Measurements from ENCODE around the gene MMP20.

MMP20 gene

DNA sequence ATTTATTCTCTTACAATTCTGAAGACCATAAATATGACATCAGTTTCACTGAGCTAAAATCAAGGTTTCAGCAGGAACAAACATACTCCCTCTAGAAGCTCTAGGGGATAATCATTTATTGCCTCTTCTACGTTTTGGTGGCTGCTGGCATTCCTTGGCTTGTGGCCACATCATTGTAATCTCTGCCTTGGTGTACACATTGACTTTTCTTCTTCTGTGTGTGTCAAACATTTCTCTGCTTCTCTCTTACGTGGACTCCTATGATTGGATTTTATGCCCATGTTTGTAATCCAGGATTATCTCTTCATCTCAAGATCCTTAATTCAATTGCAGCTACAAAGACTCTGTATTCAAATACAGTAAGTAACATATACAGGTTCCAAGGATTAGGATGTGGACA lies 30.4 kb upstream of the MMP20 start:
- TF ChIP-seq, protein P1, sequence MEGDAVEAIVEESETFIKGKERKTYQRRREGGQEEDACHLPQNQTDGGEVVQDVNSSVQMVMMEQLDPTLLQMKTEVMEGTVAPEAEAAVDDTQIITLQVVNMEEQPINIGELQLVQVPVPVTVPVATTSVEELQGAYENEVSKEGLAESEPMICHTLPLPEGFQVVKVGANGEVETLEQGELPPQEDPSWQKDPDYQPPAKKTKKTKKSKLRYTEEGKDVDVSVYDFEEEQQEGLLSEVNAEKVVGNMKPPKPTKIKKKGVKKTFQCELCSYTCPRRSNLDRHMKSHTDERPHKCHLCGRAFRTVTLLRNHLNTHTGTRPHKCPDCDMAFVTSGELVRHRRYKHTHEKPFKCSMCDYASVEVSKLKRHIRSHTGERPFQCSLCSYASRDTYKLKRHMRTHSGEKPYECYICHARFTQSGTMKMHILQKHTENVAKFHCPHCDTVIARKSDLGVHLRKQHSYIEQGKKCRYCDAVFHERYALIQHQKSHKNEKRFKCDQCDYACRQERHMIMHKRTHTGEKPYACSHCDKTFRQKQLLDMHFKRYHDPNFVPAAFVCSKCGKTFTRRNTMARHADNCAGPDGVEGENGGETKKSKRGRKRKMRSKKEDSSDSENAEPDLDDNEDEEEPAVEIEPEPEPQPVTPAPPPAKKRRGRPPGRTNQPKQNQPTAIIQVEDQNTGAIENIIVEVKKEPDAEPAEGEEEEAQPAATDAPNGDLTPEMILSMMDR (conservative IDR thresholded peaks at IDR 0.05), result no peak
- H3K27ac ChIP-seq, result no peak overlapping the region

DNA sequence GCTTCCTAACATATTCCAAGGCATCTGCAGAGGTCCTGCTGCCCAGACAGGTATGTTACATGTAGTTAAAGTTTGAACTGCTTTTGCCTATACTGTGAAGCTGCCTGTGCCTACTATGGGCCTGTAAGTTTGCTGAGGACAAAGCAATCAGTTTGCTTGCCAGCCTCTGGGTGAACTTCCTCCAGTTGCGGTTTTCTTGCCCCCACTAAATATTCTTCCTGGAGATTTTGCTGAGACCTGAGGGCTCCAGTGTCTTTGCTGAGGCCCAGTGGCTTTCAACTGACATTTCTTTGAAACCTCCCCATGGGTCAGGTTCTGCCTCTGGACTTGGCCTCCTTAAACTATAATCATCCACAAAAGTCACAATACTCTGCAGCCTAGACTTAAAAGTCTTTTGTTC lies 29.6 kb upstream of the MMP20 start:
- TF ChIP-seq, protein P1 (conservative IDR thresholded peaks at IDR 0.05), result no peak
- no peak overlapping the region for H3K27ac ChIP-seq

DNA sequence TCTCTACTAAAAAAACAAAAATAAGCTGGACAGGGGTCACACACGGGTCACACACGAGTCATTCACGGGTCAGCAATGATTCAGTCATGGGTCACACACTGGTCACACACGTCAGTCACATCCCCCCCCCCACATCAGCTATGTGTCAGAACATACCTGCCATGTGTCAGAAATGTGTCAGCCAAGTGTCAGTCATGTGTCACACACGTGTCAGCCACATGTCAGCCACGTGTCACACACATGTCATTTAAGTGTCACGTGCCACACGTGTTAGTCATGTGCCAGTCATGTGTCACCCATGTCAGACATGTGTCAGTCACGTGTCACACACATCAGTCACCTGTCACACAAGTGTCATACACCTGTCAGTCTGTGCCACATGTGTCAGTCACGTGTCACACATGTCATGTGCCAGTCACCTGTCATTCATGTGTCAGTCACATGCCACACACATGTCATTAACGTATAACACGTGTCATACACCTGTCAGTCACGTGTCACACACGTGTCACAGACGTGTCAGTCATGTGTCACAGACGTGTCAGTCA lies 28.7 kb upstream of the MMP20 start:
- TF ChIP-seq, protein P1 (conservative IDR thresholded peaks at IDR 0.05), result no peak
- H3K27ac ChIP-seq, result no peak overlapping the region

DNA sequence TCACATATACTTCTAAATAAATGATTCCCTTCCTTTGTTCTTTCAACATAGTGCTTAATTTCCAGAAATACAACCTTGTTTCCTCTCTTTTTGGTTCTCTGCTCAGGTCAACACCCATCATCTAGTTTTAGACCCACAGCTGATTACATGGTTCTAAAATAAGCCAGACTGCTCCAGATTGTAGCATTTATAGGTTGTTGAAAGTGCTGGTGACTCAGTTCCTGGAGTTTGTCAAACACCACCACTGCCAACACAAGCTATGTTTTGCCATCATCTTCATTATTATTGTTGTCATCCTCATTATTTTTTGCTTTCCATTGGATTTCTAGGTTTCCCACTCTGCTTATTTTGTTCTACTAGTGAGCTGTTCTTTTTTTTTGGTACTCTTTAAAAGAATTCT lies 22.3 kb upstream of the MMP20 start:
- TF ChIP-seq, protein P1 (conservative IDR thresholded peaks at IDR 0.05), result no peak
- no peak overlapping the region for H3K27ac ChIP-seq

DNA sequence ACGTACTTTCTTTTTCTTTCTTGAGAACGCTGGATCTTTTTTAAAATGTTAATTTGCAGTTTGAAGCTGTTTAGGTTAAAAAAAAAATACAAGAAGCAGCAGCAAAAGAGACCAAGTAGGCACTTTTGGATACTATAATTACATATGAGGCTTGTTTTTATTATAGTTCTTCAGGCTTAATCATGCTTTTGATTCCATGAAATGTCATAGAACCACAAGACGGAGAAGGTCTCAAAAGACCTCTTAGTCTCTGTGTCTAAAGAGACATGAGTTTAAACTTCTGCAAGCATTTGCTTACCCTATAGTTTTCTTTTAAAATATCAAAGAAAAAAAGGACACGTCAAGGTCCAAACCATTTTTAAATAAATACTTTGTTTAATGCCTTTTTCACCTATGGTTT lies 18.8 kb upstream of the MMP20 start:
- TF ChIP-seq, protein P1 (conservative IDR thresholded peaks at IDR 0.05), result no peak

DNA sequence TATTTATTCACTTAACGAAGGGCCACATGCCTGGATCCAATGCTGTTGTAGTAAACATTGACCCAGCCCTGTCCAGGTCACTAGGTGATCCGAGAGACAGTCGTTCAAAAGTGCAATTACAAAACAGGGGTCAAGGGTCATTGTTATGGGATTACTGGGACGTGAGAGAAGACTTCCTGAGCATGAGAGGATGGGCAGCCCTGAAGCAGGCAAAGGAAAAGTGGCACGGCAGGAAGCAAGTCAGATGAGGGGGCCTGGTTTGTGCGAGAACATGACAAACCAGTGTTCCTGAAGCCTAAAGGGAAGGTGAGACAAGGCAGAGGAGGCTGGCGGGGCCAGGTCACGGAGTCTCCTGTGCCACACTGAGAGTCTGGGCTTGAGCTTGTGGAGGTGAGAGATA lies 15.8 kb upstream of the MMP20 start:
- no peak overlapping the region for H3K27ac ChIP-seq
- TF ChIP-seq, protein P1 (conservative IDR thresholded peaks at IDR 0.05), result no peak

More for the DNA sequence above, 18.8 kb upstream of the MMP20 start:
- no peak overlapping the region for H3K27ac ChIP-seq

DNA sequence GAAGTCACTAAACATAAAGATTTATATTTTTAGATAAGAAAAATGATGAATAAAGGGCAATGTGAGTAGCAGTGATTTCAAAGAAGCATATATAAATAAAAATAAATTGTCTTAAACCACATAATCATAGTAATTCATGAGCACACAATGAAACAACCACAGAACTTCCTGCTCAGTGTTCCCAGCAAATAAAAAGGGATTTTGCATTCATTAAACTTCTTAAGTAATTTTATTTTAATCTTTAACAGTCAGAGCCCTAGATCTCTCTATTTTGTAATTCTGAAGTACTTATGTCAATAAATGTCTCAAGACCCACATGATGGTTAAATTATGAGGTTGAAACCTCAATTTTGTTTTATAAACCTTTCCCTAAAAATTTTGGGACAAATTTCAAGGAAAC lies 14.5 kb upstream of the MMP20 start:
- TF ChIP-seq, protein P1 (conservative IDR thresholded peaks at IDR 0.05), result no peak
- no peak overlapping the region for H3K27ac ChIP-seq

Data from VCaP (cell line).